Hematopoietic multipotent progenitor cell treated with erythropoietin and hydrocortisone succinate and interleukin-3 and kit ligand, for 17 days (in vitro differentiated cells): ENCODE results near the gene GPD1.

Experiments used
- DNase-seq: peaks from one replicate; pipeline ENCODE4 v3.0.0-alpha.2; 2015; ENCODE audit warnings: low spot score

Gene GPD1

GRCh38 chr12:50103767-50104321, at the start of gene GPD1:
TSS of gene GPD1 (plus strand) at chr12:50104008. CDS start at chr12:50104051, 43 bp downstream.
- peak; percentile 77 for DNase-seq

- DNase-seq: peak; percentile 68
Observed at GRCh38 chr12:50055831-50056638, 47.8 kb upstream of the GPD1 start.

GRCh38 chr12:50056639-50056976, 47.2 kb upstream of the GPD1 start:
- no peak for DNase-seq

- DNase-seq: no peak
Observed at GRCh38 chr12:50057000-50057841, 46.6 kb upstream of the GPD1 start, which contains the start of gene ASIC1. TSS of gene ASIC1 (plus strand) at chr12:50057596. CDS start at chr12:50058767, 1,171 bp downstream.

GRCh38 chr12:50057896-50058670, 45.7 kb upstream of the GPD1 start:
- DNase-seq: no peak

GRCh38 chr12:50058743-50059312, 45.0 kb upstream of the GPD1 start:
- no peak for DNase-seq

GRCh38 chr12:50059440-50060119, 44.2 kb upstream of the GPD1 start:
- no peak for DNase-seq

GRCh38 chr12:50060120-50060468, 43.7 kb upstream of the GPD1 start:
- DNase-seq: no peak

- DNase-seq: no peak
Observed at GRCh38 chr12:50061171-50061570, 42.6 kb upstream of the GPD1 start.

- DNase-seq: no peak
Observed at GRCh38 chr12:50061946-50062686, 41.7 kb upstream of the GPD1 start.

- no peak for DNase-seq
Observed at GRCh38 chr12:50062728-50063460, 40.9 kb upstream of the GPD1 start.

- no peak for DNase-seq
Observed at GRCh38 chr12:50065726-50066310, 38.0 kb upstream of the GPD1 start.

- no peak for DNase-seq
Observed at GRCh38 chr12:50066402-50066801, 37.4 kb upstream of the GPD1 start.

- no peak for DNase-seq
Observed at GRCh38 chr12:50069069-50069468, 34.7 kb upstream of the GPD1 start.

- DNase-seq: no peak
Observed at GRCh38 chr12:50069539-50069938, 34.3 kb upstream of the GPD1 start.

- DNase-seq: peak; percentile 81
Observed at GRCh38 chr12:50070314-50071060, 33.3 kb upstream of the GPD1 start.

- no peak for DNase-seq
Observed at GRCh38 chr12:50072198-50072907, 31.5 kb upstream of the GPD1 start.

GRCh38 chr12:50073206-50073605, 30.6 kb upstream of the GPD1 start:
- DNase-seq: no peak
